Neural cell (in vitro differentiated cells): ENCODE measurements around the gene LIMCH1. TPM values are rescaled to one million over a fixed set of nuclear protein-coding genes. Genes with fewer than 3 reads are reported as not detected.

Source experiments
- H2AFZ ChIP-seq: fragments of 200-600, 300-800 bp; sonication (generic), shearing (Covaris generic); 2 replicates; pipeline ENCODE4 v1.6.0; 2014; ENCODE audit warnings: low read depth, mild to moderate bottlenecking, antibody characterized with exemption, low read length, moderate library complexity
- H3F3A ChIP-seq: fragments of 200-600 bp; shearing (Covaris generic); 2 replicates; pipeline ENCODE4 v1.6.1; 2016; ENCODE audit warnings: mild to moderate bottlenecking, moderate library complexity, mixed read lengths, antibody characterized with exemption, low read length; ENCODE audit not compliant: insufficient read depth, poor library complexity, severe bottlenecking
- H3K27ac ChIP-seq: fragments of 200-600, 300-800 bp; sonication (generic), shearing (Covaris generic); 2 replicates; pipeline ENCODE4 v1.5.1; 2014; ENCODE audit warnings: mild to moderate bottlenecking, low read length, moderate library complexity
- H3K27me3 ChIP-seq: fragments of 300-800, 200-600 bp; sonication (generic), shearing (Covaris generic); 2 replicates; pipeline ENCODE4 v1.6.0; 2014; ENCODE audit warnings: mild to moderate bottlenecking, low read depth, low read length, moderate library complexity; ENCODE audit not compliant: insufficient read depth
- H3K36me3 ChIP-seq: fragments of 300-800, 200-600 bp; sonication (generic), shearing (Covaris generic); 2 replicates; pipeline ENCODE4 v1.5.1; 2014; ENCODE audit warnings: mild to moderate bottlenecking, antibody characterized with exemption, low read length, moderate library complexity; ENCODE audit not compliant: insufficient read depth
- H3K4me2 ChIP-seq: fragments of 300-800, 200-600 bp; sonication (generic), shearing (Covaris generic); 2 replicates; pipeline ENCODE4 v1.6.0; 2014; ENCODE audit warnings: mild to moderate bottlenecking, low read length
- H3K4me3 ChIP-seq: fragments of 300-800, 200-600 bp; sonication (generic), shearing (Covaris generic); 2 replicates; pipeline ENCODE4 v1.5.1; 2014; ENCODE audit warnings: mild to moderate bottlenecking, low read length, moderate library complexity
- H3K79me2 ChIP-seq: fragments of 200-600 bp; shearing (Covaris generic); replicated peaks from 2 replicates; pipeline ENCODE4 v1.6.0; 2014; ENCODE audit warnings: mild to moderate bottlenecking, low read length, moderate library complexity; ENCODE audit not compliant: insufficient read depth
- H3K9ac ChIP-seq: fragments of 300-800, 200-600 bp; sonication (generic), shearing (Covaris generic); 2 replicates; pipeline ENCODE4 v1.6.1; 2016; ENCODE audit warnings: mild to moderate bottlenecking, low read length, mixed read lengths
- H3K9me2 ChIP-seq: fragments of 200-600 bp; shearing (Covaris generic); 2 replicates; pipeline ENCODE4 v1.6.1; 2016; ENCODE audit warnings: mild to moderate bottlenecking, low read length, mixed read lengths; ENCODE audit not compliant: insufficient read depth
- H3K9me3 ChIP-seq: fragments of 200-600, 300-800 bp; sonication (generic), shearing (Covaris generic); 2 replicates; pipeline ENCODE4 v1.6.1; 2016; ENCODE audit warnings: mild to moderate bottlenecking, mixed run types, low read length, moderate library complexity, mixed read lengths
- H4K20me1 ChIP-seq: fragments of 200-600 bp; shearing (Covaris generic); 2 replicates; pipeline ENCODE4 v1.6.1; 2016; ENCODE audit warnings: mild to moderate bottlenecking, mixed run types; ENCODE audit not compliant: insufficient read depth
- EP300 ChIP-seq: fragments of 450-650 bp; conservative IDR thresholded peaks from 2 replicates; pipeline ENCODE4 v1.6.1; 2014; ENCODE audit warnings: antibody characterized with exemption, mild to moderate bottlenecking, moderate library complexity; ENCODE audit not compliant: poor library complexity, severe bottlenecking
- EZH2 ChIP-seq: fragments of 200-600, 300-800 bp; shearing (Covaris generic), sonication (generic); IDR thresholded peaks from 2 replicates; pipeline ENCODE4 v1.6.1; 2014; ENCODE audit warnings: antibody characterized with exemption, low read length, borderline replicate concordance, mild to moderate bottlenecking; ENCODE audit not compliant: insufficient read depth, poor library complexity, severe bottlenecking
- MXI1 ChIP-seq: fragments of 450-650 bp; conservative IDR thresholded peaks from 2 replicates; pipeline ENCODE4 v1.6.1; 2014; ENCODE audit warnings: antibody characterized with exemption, mild to moderate bottlenecking; ENCODE audit not compliant: poor library complexity, severe bottlenecking
- POLR2AphosphoS5 ChIP-seq: IDR thresholded peaks from 2 replicates; pipeline ENCODE4 v1.6.1; 2012
- RAD21 ChIP-seq: fragments of 450-650 bp; conservative IDR thresholded peaks from 2 replicates; pipeline ENCODE4 v1.6.1; 2014; ENCODE audit warnings: antibody characterized with exemption, mild to moderate bottlenecking, moderate library complexity
- SMC3 ChIP-seq: fragments of 450-650 bp; conservative IDR thresholded peaks from 2 replicates; pipeline ENCODE4 v1.6.1; 2014; ENCODE audit warnings: antibody characterized with exemption, mild to moderate bottlenecking, moderate library complexity; ENCODE audit not compliant: poor library complexity
- TAF1 ChIP-seq: IDR thresholded peaks from 2 replicates; pipeline ENCODE4 v1.6.1; 2012; ENCODE audit warnings: low read depth
- polyA plus RNA-seq: library from polyadenylated mRNA; depleted of rRNA; stranded (reverse); fragments of >200 nt; gene quantifications from 2 replicates; pipeline ENCODE4 v1.2.3, GENCODE V29; 2014
- TF ChIP-seq, protein P1 (sequence below): fragments of 450-650 bp; IDR thresholded peaks from 2 replicates; pipeline ENCODE4 v1.5.1; 2014; ENCODE audit warnings: antibody characterized with exemption, mild to moderate bottlenecking, moderate library complexity; ENCODE audit not compliant: poor library complexity, severe bottlenecking
- TF ChIP-seq, protein P2 (sequence below): IDR thresholded peaks from 2 replicates; pipeline ENCODE4 v1.6.1; 2012; ENCODE audit warnings: borderline replicate concordance

LIMCH1 gene
- polyA plus RNA-seq, 1 donor from 2014 or later, result 9.1 TPM

DNA sequence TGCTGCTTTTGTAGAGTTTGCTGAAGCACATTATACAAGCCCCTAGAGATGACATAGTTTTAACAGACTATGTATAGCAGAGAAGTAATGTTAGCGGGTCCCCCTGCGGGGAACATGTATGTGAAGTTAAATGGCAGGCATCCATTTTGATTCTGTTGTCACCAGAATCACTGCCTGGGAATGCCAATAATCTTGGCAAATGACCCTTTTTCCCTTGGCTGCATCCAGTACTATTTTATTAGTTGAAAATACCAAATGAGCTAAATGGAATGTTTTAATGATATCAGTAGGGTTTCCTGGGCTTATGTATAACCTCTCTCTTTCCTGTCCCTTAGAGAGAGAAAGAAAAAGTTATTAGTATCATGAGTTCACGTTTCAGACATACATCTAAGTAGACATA, 93.6 kb downstream of the LIMCH1 start:
- Histone ChIP-seq H4K20me1 (no peaks in the 10 kb centered on the region), H3K4me2 (no peak overlapping the region), H3K9ac (no peak overlapping the region), H2AFZ (no peak overlapping the region), H3K36me3 (no peaks in the 10 kb centered on the region), H3K4me3 (no peak overlapping the region), H3F3A (no peaks in the 10 kb centered on the region), H3K79me2 (no peaks in the 10 kb centered on the region), H3K27me3 (no peaks in the 10 kb centered on the region), H3K9me3 (no peaks in the 10 kb centered on the region), H3K27ac (no peak overlapping the region), H3K9me2 (no peaks in the 10 kb centered on the region)
- TF ChIP-seq EZH2 (no peak), RAD21 (no peak), TAF1 (no peak), EP300 (no peak), POLR2AphosphoS5 (no peak), MXI1 (no peak), SMC3 (no peak)
- TF ChIP-seq, protein P1, sequence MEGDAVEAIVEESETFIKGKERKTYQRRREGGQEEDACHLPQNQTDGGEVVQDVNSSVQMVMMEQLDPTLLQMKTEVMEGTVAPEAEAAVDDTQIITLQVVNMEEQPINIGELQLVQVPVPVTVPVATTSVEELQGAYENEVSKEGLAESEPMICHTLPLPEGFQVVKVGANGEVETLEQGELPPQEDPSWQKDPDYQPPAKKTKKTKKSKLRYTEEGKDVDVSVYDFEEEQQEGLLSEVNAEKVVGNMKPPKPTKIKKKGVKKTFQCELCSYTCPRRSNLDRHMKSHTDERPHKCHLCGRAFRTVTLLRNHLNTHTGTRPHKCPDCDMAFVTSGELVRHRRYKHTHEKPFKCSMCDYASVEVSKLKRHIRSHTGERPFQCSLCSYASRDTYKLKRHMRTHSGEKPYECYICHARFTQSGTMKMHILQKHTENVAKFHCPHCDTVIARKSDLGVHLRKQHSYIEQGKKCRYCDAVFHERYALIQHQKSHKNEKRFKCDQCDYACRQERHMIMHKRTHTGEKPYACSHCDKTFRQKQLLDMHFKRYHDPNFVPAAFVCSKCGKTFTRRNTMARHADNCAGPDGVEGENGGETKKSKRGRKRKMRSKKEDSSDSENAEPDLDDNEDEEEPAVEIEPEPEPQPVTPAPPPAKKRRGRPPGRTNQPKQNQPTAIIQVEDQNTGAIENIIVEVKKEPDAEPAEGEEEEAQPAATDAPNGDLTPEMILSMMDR, result no peak
- TF ChIP-seq, protein P2, sequence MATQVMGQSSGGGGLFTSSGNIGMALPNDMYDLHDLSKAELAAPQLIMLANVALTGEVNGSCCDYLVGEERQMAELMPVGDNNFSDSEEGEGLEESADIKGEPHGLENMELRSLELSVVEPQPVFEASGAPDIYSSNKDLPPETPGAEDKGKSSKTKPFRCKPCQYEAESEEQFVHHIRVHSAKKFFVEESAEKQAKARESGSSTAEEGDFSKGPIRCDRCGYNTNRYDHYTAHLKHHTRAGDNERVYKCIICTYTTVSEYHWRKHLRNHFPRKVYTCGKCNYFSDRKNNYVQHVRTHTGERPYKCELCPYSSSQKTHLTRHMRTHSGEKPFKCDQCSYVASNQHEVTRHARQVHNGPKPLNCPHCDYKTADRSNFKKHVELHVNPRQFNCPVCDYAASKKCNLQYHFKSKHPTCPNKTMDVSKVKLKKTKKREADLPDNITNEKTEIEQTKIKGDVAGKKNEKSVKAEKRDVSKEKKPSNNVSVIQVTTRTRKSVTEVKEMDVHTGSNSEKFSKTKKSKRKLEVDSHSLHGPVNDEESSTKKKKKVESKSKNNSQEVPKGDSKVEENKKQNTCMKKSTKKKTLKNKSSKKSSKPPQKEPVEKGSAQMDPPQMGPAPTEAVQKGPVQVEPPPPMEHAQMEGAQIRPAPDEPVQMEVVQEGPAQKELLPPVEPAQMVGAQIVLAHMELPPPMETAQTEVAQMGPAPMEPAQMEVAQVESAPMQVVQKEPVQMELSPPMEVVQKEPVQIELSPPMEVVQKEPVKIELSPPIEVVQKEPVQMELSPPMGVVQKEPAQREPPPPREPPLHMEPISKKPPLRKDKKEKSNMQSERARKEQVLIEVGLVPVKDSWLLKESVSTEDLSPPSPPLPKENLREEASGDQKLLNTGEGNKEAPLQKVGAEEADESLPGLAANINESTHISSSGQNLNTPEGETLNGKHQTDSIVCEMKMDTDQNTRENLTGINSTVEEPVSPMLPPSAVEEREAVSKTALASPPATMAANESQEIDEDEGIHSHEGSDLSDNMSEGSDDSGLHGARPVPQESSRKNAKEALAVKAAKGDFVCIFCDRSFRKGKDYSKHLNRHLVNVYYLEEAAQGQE, result no peak

- H2AFZ ChIP-seq, result no peak overlapping the region
- no peak overlapping the region for H3K4me2 ChIP-seq
- TF ChIP-seq RAD21 (no peak), EZH2 (no peak)
- TF ChIP-seq, protein P2, result no peak
- H3K79me2 ChIP-seq, result no peaks in the 10 kb centered on the region
- H3K27ac ChIP-seq, result no peak overlapping the region
- H3K9me3 ChIP-seq, result no peaks in the 10 kb centered on the region
- no peak overlapping the region for H3K9ac ChIP-seq
- H3F3A ChIP-seq, result no peaks in the 10 kb centered on the region
- H3K36me3 ChIP-seq, result no peaks in the 10 kb centered on the region
- no peaks in the 10 kb centered on the region for H4K20me1 ChIP-seq
- H3K27me3 ChIP-seq, result no peaks in the 10 kb centered on the region
- no peak overlapping the region for H3K4me3 ChIP-seq
- H3K9me2 ChIP-seq, result no peaks in the 10 kb centered on the region
Measured at GRCh38 chr4:41632481-41633073, 94.6 kb downstream of the LIMCH1 start.
